Posterior vena cava (tissue), 2 donors: Measurements from ENCODE around the gene SIRPB2. TPM values are rescaled to one million over a fixed set of nuclear protein-coding genes. Genes with fewer than 3 reads are reported as not detected.

Experiments used
- DNase-seq: peaks from one replicate; pipeline ENCODE4 v3.0.0-alpha.2; 2020; ENCODE audit warnings: low spot score
- intact Hi-C, 2 donors: fragments of 100-400 bp; cut with DNase I; formaldehyde crosslinking; loops; one replicate each; pipeline versions ENCODE4 v1.14.1 to v1.14.2; 2022 to 2023
- total RNA-seq, 2 donors: library from RNA; stranded (reverse); fragmentation: NEBNext Ultra II Directional; extraction: Animal tissue kit (Norgen Biotek cat#: 25700); gene quantifications; one replicate each; pipeline ENCODE4 v1.2.1, GENCODE V29; 2021
- donor health status: DM: yes; HTN: yes; CAD: no.
- donor health status: DM: yes; HTN: yes; CAD: no.

The SIRPB2 gene
- total RNA-seq, 2 donors from 2014 or later, result 8.8 to 13.3 TPM

GRCh38 chr20:1456300-1456699, 34.9 kb downstream of the SIRPB2 start:
- DNase-seq, result no peak
- intact Hi-C loops, result no loop called here

GRCh38 chr20:1450926-1451491, 40.2 kb downstream of the SIRPB2 start:
- intact Hi-C loops, result no loop called here
- no peak for DNase-seq

- intact Hi-C loops, result no loop called here
Measured at GRCh38 chr20:1449370-1449769, 41.9 kb downstream of the SIRPB2 start.

GRCh38 chr20:1448081-1448620, 43.1 kb downstream of the SIRPB2 start:
- no peak for DNase-seq
- intact Hi-C loops, result loop anchor here in 1 of 2 donors (1.0 kb wide), 1 partner anchor 132 kb away; no protein-coding TSS in a partner anchor

More at GRCh38 chr20:1449370-1449769, 41.9 kb downstream of the SIRPB2 start:
- no peak for DNase-seq

- no peak for DNase-seq
- intact Hi-C loops, result no loop called here
Measured at GRCh38 chr20:1446536-1446935, 44.7 kb downstream of the SIRPB2 start.

DNA sequence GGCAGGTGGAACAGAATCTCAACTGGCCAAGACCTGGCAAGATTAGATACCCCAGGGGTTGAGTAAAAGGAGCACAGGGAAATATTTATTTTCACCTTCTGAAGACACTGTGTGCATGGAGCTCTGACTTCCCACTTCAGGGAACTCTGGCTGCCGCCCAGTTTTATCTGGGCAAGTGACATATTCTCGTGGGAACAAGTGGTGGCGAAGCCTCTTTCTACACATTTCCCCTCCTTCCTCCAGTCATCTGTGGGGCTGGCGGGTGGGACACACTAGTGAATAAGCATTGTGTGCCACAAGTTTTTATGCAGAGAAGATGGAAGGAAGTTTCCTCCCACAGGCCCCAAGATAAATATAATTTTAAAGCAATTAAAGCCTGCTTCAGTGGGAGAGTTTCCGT, 48.1 kb downstream of the SIRPB2 start:
- DNase-seq, result no peak
- intact Hi-C loops, result no loop called here

DNA sequence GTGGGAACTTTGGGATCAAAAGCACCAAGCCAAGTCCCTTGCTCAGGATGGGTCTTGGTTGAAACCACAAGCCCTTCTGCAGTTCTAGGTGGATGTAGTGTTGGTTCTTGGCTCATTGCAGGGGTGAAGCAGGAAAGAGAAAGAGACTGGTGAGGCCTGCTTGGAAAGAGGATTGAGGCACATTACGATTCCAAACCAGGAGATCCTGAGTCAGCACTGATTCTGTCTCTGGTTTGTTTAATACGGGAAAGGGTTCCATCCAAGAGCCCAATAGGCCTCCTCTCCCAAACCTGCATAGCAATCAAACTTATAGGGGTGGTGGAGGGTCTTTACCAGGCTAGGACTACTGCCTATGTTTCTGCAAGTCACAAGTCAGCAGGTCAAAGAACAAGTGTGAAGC, 48.9 kb downstream of the SIRPB2 start:
- intact Hi-C loops, result no loop called here
- no peak for DNase-seq

- intact Hi-C loops, result no loop called here
Measured at GRCh38 chr20:1441133-1441532, 50.1 kb downstream of the SIRPB2 start.

DNA sequence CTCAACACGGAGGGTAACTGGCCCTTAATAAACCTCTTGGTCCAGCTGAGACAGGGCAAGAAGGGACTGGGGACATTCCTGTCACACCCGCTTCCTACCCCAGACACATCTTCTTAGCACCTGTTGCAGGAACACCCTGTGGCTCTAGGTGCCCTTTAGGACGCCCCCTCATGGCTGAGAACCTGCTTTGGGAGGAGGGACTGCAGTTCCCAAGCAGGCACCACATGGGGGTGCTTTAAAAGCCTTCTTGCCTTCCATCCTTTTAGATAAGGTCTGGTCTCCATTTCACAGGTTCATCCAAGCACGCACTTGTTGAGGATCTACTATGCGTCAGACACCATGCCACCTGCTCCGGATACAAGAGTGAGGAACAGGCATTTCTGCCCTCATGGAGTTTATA, 51.2 kb downstream of the SIRPB2 start:
- intact Hi-C loops, result no loop called here
- DNase-seq, result no peak

More at GRCh38 chr20:1441133-1441532, 50.1 kb downstream of the SIRPB2 start:
- DNase-seq, result no peak

DNA sequence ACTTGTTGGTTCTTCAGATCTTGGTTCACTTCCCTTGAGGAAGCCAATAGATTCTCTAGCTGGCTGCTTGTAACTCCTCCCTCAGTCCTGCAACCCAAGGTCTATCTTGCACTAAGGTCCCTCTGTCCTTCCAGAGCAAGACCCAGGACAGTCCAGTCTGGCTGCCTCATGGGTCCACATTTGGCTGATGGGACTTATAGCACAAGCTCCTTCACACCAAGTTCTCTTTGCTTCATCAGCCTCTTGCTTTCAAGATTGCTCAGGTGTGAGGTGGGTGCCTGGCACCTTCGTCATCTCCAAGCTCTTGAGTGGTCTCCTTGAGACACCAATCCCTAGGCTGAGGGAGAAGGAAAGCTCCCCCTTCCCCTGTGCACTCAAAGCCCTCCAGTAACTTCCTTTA, 52.9 kb downstream of the SIRPB2 start:
- DNase-seq, result no peak
- intact Hi-C loops, result loop anchor here in 1 of 2 donors (2.0 kb wide), 1 partner anchor 126 kb away; no protein-coding TSS in a partner anchor

DNA sequence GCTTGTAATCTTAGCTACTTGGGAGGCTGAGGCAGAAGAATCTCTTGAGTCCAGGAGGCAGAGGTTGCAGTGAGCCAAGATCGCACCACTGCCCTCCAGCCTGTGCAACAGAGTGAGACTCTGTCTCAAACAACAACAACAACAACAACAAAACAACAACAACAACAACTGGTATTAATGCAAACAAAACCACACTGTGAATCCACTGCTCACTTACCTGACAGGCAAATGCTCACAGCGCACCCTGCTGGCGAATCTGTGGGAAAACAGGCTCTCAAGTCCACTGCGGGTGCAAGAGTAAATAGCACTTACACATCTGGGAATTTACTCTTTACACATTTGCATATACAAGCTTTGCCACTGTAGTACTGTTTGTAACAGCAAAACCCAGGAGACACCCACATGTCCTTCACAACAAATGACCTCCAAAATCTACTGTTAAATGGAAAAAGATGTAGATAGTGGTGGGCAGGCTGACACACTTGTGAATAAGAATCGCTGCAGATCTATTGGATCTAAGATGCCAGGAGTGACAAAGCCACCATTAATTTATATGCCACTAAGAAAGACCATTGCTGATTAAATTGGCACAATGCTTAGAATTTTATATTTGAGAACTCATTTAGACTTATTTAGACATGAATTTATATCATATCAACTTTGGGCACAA, 53.9 kb downstream of the SIRPB2 start:
- DNase-seq, result peak; percentile 93
- intact Hi-C loops, result no loop called here

DNA sequence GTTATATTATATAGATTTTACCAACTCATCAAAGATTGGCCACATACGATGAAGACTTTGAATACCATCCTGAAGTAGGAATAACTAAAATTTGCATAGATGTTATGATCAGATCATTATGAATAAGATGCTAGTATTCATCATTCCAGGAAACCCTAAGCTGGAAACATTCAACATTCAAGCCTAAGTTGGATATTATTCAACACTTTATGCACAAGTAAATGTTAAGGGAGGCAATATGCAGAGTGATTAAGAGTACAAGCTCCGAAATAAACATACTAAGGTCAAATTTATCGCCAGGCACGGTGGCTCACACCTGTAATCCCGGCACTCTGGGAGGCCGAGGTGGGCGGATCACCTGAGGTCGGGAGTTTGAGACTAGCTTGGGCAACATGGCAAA, 55.0 kb downstream of the SIRPB2 start:
- no peak for DNase-seq
- intact Hi-C loops, result no loop called here

- intact Hi-C loops, result no loop called here
- DNase-seq, result no peak
Measured at GRCh38 chr20:1435337-1435699, 55.9 kb downstream of the SIRPB2 start.

DNA sequence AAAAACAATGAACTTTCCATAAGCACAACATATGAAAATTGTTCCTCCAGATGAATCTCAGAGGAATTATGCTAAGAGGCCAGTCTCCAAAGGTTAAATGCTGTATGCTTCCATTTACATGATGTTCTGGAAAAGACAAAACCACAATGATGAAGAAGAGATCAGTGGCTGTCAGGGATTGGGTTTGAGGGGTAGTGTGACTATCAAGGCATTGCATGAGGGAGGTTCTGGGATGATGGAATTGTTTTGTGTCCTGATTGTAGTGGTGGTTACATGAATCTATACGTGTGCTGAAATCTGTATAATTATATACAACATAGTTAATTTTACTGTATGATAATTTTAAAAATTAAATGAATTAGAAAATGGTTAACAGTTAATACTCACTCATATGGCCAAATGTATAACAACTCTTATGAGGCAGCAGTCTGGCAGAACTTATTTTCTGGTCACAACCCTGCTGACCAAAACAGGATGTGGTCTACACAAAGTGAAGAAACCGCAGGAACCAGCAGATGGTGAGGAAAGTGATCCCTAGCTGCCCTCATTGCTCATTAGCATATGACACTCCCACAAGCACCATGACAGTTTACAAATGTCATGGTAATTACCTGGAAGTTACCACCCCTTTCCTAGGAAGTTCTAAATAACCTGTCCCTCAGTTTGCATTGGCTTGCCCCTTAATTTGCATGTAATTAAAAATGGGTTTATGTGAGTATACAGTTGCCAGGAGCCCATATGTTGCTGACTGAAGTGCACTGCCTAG, 56.5 kb downstream of the SIRPB2 start:
- intact Hi-C loops, result no loop called here
- no peak for DNase-seq

DNA sequence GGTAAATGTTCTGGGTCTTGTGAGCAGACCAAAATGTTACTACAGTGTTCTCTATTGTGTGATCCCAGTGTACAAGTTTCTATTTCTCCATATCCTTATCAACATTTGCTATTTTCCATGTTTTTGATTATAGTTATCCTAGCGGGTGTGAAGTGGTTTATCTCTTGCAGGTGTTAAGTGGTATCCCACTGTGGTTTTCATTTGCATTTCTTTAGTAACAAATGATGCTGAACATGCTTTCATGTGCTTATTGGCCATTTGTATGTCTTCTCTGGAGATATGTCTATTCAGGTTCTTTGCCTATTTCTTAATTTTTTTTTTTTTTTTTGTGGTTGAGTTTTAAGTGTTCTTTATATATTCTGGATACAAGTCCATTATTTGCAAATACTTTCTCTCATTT, 60.1 kb downstream of the SIRPB2 start:
- no peak for DNase-seq
- intact Hi-C loops, result no loop called here

GRCh38 chr20:1430004-1430451, 61.2 kb downstream of the SIRPB2 start:
- no peak for DNase-seq
- intact Hi-C loops, result no loop called here

GRCh38 chr20:1429143-1429728, 62.0 kb downstream of the SIRPB2 start:
- no peak for DNase-seq
- intact Hi-C loops, result no loop called here

DNA sequence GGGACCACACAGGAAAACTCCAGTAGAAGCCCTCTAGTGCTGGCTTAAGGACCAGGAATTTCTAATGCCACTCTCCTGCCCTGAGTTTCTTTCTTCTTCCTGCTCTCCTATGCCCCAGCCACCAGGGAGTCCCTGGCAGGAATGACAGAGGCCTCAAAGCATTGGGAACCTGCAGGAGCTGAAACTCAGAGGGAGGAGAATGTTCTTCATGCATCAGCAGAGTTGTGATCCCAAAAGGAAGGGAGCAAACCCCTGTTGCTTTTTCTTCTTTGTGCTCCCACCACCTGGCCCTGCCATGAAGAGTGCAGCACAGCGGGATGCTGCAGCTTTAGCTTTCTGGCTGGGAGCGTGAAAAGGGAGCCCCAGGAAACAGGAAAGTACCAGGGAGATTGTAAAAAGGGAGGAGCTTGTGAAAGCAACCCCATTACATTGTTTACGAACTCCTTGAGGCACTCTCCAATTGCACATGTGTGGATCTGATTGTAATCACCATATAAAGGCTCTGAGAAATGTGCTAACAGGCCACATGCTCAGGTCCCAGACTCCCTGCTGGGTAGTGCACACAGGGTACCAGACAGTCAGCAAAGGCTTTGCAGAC, 63.7 kb downstream of the SIRPB2 start:
- intact Hi-C loops, result no loop called here

GRCh38 chr20:1426231-1426849, 64.9 kb downstream of the SIRPB2 start:
- intact Hi-C loops, result no loop called here

More for the DNA sequence above, 63.7 kb downstream of the SIRPB2 start:
- DNase-seq, result no peak

More at GRCh38 chr20:1426231-1426849, 64.9 kb downstream of the SIRPB2 start:
- no peak for DNase-seq
